H9 (cell line): ENCODE data around the gene ATP11B. TPM values are rescaled to one million over a fixed set of nuclear protein-coding genes. Genes with fewer than 3 reads are reported as not detected.

Source experiments
- DNase-seq: peaks from one replicate; pipeline ENCODE4 v3.0.0-alpha.2; 2017
- H2AFZ ChIP-seq: one replicate; pipeline ENCODE4 v1.6.1; 2013; ENCODE audit warnings: mild to moderate bottlenecking, low read length, control low read depth, moderate library complexity
- H2AK5ac ChIP-seq: 2 replicates; pipeline ENCODE4 v1.6.1; 2013; ENCODE audit warnings: low read length, control low read depth, mixed read lengths; ENCODE audit not compliant: insufficient read length
- H2BK120ac ChIP-seq: one replicate; pipeline ENCODE4 v1.6.1; 2013; ENCODE audit warnings: low read depth, mild to moderate bottlenecking, low read length, control low read depth, inconsistent platforms; ENCODE audit not compliant: poor library complexity, severe bottlenecking
- H2BK12ac ChIP-seq: 2 replicates; pipeline ENCODE4 v1.6.1; 2013; ENCODE audit warnings: low read length, control low read depth, mixed read lengths, low read depth; ENCODE audit not compliant: insufficient read length
- H2BK15ac ChIP-seq: 2 replicates; pipeline ENCODE4 v1.6.1; 2013; ENCODE audit warnings: low read depth, low read length, control low read depth
- H2BK20ac ChIP-seq: one replicate; pipeline ENCODE4 v1.6.1; 2013; ENCODE audit warnings: low read depth, mild to moderate bottlenecking, low read length, control low read depth, inconsistent platforms; ENCODE audit not compliant: poor library complexity, severe bottlenecking
- H2BK5ac ChIP-seq: 2 replicates; pipeline ENCODE4 v1.6.1; 2013; ENCODE audit warnings: low read length, control low read depth, mixed read lengths; ENCODE audit not compliant: insufficient read length
- H3K14ac ChIP-seq: 2 replicates; pipeline ENCODE4 v1.6.1; 2013; ENCODE audit warnings: low read length, control low read depth; ENCODE audit not compliant: insufficient read depth
- H3K18ac ChIP-seq: 2 replicates; pipeline ENCODE4 v1.6.1; 2013; ENCODE audit warnings: low read depth, mild to moderate bottlenecking, mixed read lengths, low read length, control low read depth; ENCODE audit not compliant: insufficient read length
- H3K23ac ChIP-seq: 2 replicates; pipeline ENCODE4 v1.6.1; 2013; ENCODE audit warnings: low read length, control low read depth, mixed read lengths, low read depth; ENCODE audit not compliant: insufficient read length
- H3K23me2 ChIP-seq: 2 replicates; pipeline ENCODE4 v1.6.1; 2013; ENCODE audit warnings: low read depth, mild to moderate bottlenecking, mixed read lengths, low read length, control low read depth; ENCODE audit not compliant: insufficient read length, poor library complexity, severe bottlenecking
- H3K27ac ChIP-seq: 2 replicates; pipeline ENCODE4 v1.5.1; 2013; ENCODE audit warnings: low read length, control low read depth, mixed read lengths, low read depth; ENCODE audit not compliant: insufficient read length
- H3K27me3 ChIP-seq: 2 replicates; pipeline ENCODE4 v1.6.1; 2013; ENCODE audit warnings: low read length, control low read depth, inconsistent platforms; ENCODE audit not compliant: insufficient read depth
- H3K4ac ChIP-seq: 2 replicates; pipeline ENCODE4 v1.6.1; 2013; ENCODE audit warnings: low read depth, mild to moderate bottlenecking, control low read depth, inconsistent platforms, low read length, moderate library complexity
- H3K4me1 ChIP-seq: 2 replicates; pipeline ENCODE4 v1.6.1; 2013; ENCODE audit warnings: low read length, control low read depth, inconsistent platforms; ENCODE audit not compliant: insufficient read depth
- H3K4me2 ChIP-seq: 2 replicates; pipeline ENCODE4 v1.6.1; 2013; ENCODE audit warnings: low read length, control low read depth, mixed read lengths; ENCODE audit not compliant: insufficient read length, insufficient read depth
- H3K56ac ChIP-seq: 2 replicates; pipeline ENCODE4 v1.6.1; 2013; ENCODE audit warnings: low read depth, mild to moderate bottlenecking, mixed read lengths, low read length, control low read depth; ENCODE audit not compliant: insufficient read length
- H3K79me1 ChIP-seq: 2 replicates; pipeline ENCODE4 v1.6.1; 2013; ENCODE audit warnings: low read depth, mild to moderate bottlenecking, moderate library complexity, low read length, control low read depth, inconsistent platforms; ENCODE audit not compliant: insufficient read depth, poor library complexity, severe bottlenecking
- H3K79me2 ChIP-seq: 2 replicates; pipeline ENCODE4 v1.6.1; 2013; ENCODE audit warnings: low read length, control low read depth, inconsistent platforms; ENCODE audit not compliant: insufficient read depth
- H3K9ac ChIP-seq: 2 replicates; pipeline ENCODE4 v1.6.1; 2013; ENCODE audit warnings: low read length, control low read depth, mixed read lengths; ENCODE audit not compliant: insufficient read length; ENCODE audit errors: extremely low read depth
- H3K9me3 ChIP-seq: one replicate; pipeline ENCODE4 v1.6.1; 2013; ENCODE audit warnings: low read depth, low read length, inconsistent platforms; ENCODE audit not compliant: control insufficient read depth
- H3T11ph ChIP-seq: one replicate; pipeline ENCODE4 v1.6.1; 2013; ENCODE audit warnings: mild to moderate bottlenecking, low read length, control low read depth, inconsistent platforms
- H4K20me1 ChIP-seq: one replicate; pipeline ENCODE4 v1.6.1; 2013; ENCODE audit not compliant: control insufficient read depth, insufficient read length, insufficient read depth
- H4K5ac ChIP-seq: 2 replicates; pipeline ENCODE4 v1.6.1; 2013; ENCODE audit warnings: low read depth, mild to moderate bottlenecking, mixed read lengths, low read length, control low read depth; ENCODE audit not compliant: insufficient read length
- H4K8ac ChIP-seq: replicated peaks from 2 replicates; pipeline ENCODE4 v1.6.1; 2013; ENCODE audit warnings: low read length, control low read depth, mixed read lengths, low read depth; ENCODE audit not compliant: insufficient read length
- H4K91ac ChIP-seq: 2 replicates; pipeline ENCODE4 v1.6.1; 2013; ENCODE audit warnings: low read depth, mild to moderate bottlenecking, moderate library complexity, mixed read lengths, low read length, control low read depth; ENCODE audit not compliant: insufficient read length
- H3K27ac Mint-ChIP-seq, 3 experiments: 2 replicates in 2 of 3; 3 replicates in 1 of 3; pipeline ENCODE4 v1.8.0; 2020 to 2021; ENCODE audit warnings: mixed read lengths in 3 of 3, mild to moderate bottlenecking in 1 of 3, moderate library complexity in 1 of 3
- H3K27me3 Mint-ChIP-seq: 2 replicates; pipeline ENCODE4 v1.8.0; 2021; ENCODE audit warnings: low read depth, mild to moderate bottlenecking, moderate library complexity, mixed read lengths
- H3K36me3 Mint-ChIP-seq, 3 experiments: 2 replicates in 2 of 3; 3 replicates in 1 of 3; pipeline ENCODE4 v1.8.0; 2020 to 2021; ENCODE audit warnings: low read depth in 3 of 3, mixed read lengths in 3 of 3; ENCODE audit not compliant: insufficient read depth in 1 of 3
- H3K4me1 Mint-ChIP-seq, 2 experiments: 2 replicates each; pipeline ENCODE4 v1.8.0; 2020; ENCODE audit warnings: mixed read lengths in 2 of 2
- H3K4me3 Mint-ChIP-seq, 2 experiments: 2 replicates in 1 of 2; 3 replicates in 1 of 2; pipeline ENCODE4 v1.8.0; 2020 to 2021; ENCODE audit warnings: mild to moderate bottlenecking in 2 of 2, mixed read lengths in 2 of 2, moderate library complexity in 1 of 2
- H3K9me3 Mint-ChIP-seq, 2 experiments: 2 replicates in 1 of 2; 3 replicates in 1 of 2; pipeline ENCODE4 v1.8.0; 2020; ENCODE audit warnings: mild to moderate bottlenecking in 2 of 2, mixed read lengths in 2 of 2, moderate library complexity in 1 of 2
- WGBS: extraction: QIAGEN DNeasy Blood & Tissue Kit; methylation state at CpG from one replicate; pipeline ENCODE4 v1.1.7; 2013; ENCODE audit warnings: missing lambda C conversion rate, low lambda C conversion rate, mixed read lengths; ENCODE audit not compliant: insufficient read length; ENCODE audit errors: extremely low coverage; 5-methylcytosine and 5-hydroxymethylcytosine counted together
- total RNA-seq: library from RNA; stranded (reverse); gene quantifications from 2 replicates; pipeline ENCODE4 v1.2.1, GENCODE V29; 2021
- TF ChIP-seq, protein P1 (sequence below): fragments of 200-600 bp; sonication (generic); conservative IDR thresholded peaks from 3 replicates; pipeline ENCODE4 v1.8.0; 2021; ENCODE audit warnings: antibody characterized with exemption, mild to moderate bottlenecking

The ATP11B gene
- total RNA-seq, 1 experiment from 2014 or later, result 30.0 TPM

DNA sequence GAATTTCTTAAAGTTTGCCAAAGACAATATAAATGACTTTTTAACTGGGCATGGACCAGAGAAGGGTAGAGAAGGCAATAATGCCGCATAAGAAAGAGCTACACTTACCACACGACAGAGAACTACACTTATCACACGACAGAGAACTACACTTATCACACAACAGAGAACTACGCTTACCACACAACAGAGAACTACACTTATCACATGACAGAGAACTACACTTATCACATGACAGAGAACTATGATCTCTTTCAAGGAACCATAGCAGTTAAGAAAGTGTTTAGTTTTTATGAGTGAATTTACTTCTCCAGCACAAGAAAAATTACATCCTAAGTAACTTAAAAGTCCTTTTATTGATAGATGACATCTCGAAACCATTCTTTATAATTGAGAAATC is 155.0 kb downstream of the ATP11B start:
- Histone ChIP-seq H3K9me3 (no peaks in the 10 kb centered on the region), H2BK15ac (no peak overlapping the region), H3K79me1 (no peaks in the 10 kb centered on the region), H3K9ac (no peak overlapping the region), H3K18ac (no peak overlapping the region), H3K27me3 (no peaks in the 10 kb centered on the region), H2BK12ac (no peak overlapping the region), H3K23me2 (no peaks in the 10 kb centered on the region), H3K14ac (no peak overlapping the region), H3K79me2 (no peaks in the 10 kb centered on the region), H3K27ac (no peak overlapping the region), H2BK5ac (no peak overlapping the region), H3K56ac (no peak overlapping the region), H3K4ac (no peak overlapping the region), H3K4me1 (no peaks in the 10 kb centered on the region; the same call in 1 of the 2 replicates), H4K5ac (no peak overlapping the region), H3K23ac (no peak overlapping the region), H4K91ac (no peak overlapping the region), H2AFZ (no peak overlapping the region), H3T11ph (no peak overlapping the region), H3K4me2 (no peak overlapping the region), H4K8ac (no peak overlapping the region), H2BK20ac (no peak overlapping the region), H2AK5ac (no peak overlapping the region), H2BK120ac (no peak overlapping the region), H4K20me1 (no peaks in the 10 kb centered on the region)
- H3K4me3 Mint-ChIP-seq, result no peak overlapping the region
- H3K36me3 Mint-ChIP-seq, result peaks cover 29 to 59% (median 50%) of the 10 kb centered on the region in 3 experiments
- TF ChIP-seq, protein P1, sequence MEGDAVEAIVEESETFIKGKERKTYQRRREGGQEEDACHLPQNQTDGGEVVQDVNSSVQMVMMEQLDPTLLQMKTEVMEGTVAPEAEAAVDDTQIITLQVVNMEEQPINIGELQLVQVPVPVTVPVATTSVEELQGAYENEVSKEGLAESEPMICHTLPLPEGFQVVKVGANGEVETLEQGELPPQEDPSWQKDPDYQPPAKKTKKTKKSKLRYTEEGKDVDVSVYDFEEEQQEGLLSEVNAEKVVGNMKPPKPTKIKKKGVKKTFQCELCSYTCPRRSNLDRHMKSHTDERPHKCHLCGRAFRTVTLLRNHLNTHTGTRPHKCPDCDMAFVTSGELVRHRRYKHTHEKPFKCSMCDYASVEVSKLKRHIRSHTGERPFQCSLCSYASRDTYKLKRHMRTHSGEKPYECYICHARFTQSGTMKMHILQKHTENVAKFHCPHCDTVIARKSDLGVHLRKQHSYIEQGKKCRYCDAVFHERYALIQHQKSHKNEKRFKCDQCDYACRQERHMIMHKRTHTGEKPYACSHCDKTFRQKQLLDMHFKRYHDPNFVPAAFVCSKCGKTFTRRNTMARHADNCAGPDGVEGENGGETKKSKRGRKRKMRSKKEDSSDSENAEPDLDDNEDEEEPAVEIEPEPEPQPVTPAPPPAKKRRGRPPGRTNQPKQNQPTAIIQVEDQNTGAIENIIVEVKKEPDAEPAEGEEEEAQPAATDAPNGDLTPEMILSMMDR, result no peak; the same call in 2 of the 3 replicates
- no CpG with 5 or more reads among the region's 5 CpGs for WGBS
- DNase-seq, result no peak
- peaks cover 21 to 23% of the 10 kb centered on the region in 2 experiments for H3K4me1 Mint-ChIP-seq
- H3K9me3 Mint-ChIP-seq, result peaks cover 5 to 9% of the 10 kb centered on the region in 2 experiments; a peak in 3 of 5 replicates
- peak overlapping the region in 1 of 3 experiments; percentile 88; a peak in 2 of 7 replicates for H3K27ac Mint-ChIP-seq
- H3K27me3 Mint-ChIP-seq, result no peaks in the 10 kb centered on the region
